Testis (tissue), 2 donors: ENCODE measurements around the gene RHOB.

Experiments used
- CTCF ChIP-seq, 3 experiments: fragments of 450-650 bp in 2 of 3; fragments of 200-600 bp in 1 of 3; sonication (generic) in 1 of 3; IDR thresholded peaks; one replicate each; pipeline ENCODE4 v1.5.1; 2016 to 2019; ENCODE audit warnings: antibody characterized with exemption in 3 of 3, mild to moderate bottlenecking in 2 of 3, moderate library complexity in 1 of 3
- POLR2A ChIP-seq: fragments of 450-650 bp; IDR thresholded peaks from one replicate; pipeline ENCODE4 v1.6.1; 2017; ENCODE audit warnings: antibody characterized with exemption, mild to moderate bottlenecking, moderate library complexity

GRCh38 chr2:20422402-20423271 is 24.2 kb upstream of the RHOB start:
- TF ChIP-seq CTCF (IDR thresholded peaks at IDR 0.05) (no peak), POLR2A (no peak)
